Measurements from ENCODE around the gene MYO3B. TPM values are rescaled to one million over a fixed set of nuclear protein-coding genes. Genes with fewer than 3 reads are reported as not detected.

The MYO3B gene
- total RNA-seq, 2 donors from 2014 or later = 2.0 to 4.7 TPM

DNA sequence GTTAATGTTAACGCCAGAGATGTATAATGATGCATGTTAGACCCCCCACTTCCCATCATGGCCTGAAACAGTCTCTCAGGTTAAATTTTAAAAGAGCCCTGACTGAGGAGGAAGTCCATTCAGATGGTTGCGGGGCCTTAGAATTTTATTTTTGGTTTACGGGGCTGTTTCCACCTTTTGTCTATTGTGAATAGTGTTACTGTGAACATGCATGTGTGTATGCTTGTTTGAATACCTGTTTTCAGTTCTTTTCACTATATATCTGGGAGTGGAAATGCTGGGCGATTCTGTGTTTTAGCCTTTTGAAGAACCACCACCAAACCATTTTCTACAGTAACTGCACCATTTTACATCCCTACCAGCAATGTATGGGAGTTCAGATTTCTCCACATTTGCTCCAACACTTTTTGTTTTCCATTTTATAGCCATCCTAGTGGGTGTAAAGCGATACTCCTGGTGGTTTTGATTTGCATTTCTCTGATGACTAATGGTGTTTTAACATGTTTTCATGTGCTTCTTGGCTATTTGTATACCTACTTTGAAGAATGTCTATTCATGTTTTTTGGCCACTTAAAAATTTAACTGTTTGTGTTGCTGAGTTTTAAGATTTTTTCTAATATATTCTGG, 133.0 kb downstream of the MYO3B start:
- Histone ChIP-seq H3K36me3 (replicated peaks in 1 of 2; ENCODE audit: insufficient read depth in 1 of 2, low read depth in 2 of 2) (no peaks in the 10 kb centered on the region), H3K4me3 (no peak overlapping the region), H3K4me1 (peaks cover 8% of the 10 kb centered on the region), H3K9me3 (no peaks in the 10 kb centered on the region), H3K27ac (no peak overlapping the region), H3K27me3 (no peaks in the 10 kb centered on the region)
- ATAC-seq = no peak
- WGBS, 2 donors = 48 to 66% methylated on average over 5 of the region's 5 CpGs
- intact Hi-C loops (cut with DNase I) = no loop called here
- DNase-seq = no peak
- no peak for TF ChIP-seq POLR2A (IDR thresholded peaks at IDR 0.05)
- TF ChIP-seq, protein P1, sequence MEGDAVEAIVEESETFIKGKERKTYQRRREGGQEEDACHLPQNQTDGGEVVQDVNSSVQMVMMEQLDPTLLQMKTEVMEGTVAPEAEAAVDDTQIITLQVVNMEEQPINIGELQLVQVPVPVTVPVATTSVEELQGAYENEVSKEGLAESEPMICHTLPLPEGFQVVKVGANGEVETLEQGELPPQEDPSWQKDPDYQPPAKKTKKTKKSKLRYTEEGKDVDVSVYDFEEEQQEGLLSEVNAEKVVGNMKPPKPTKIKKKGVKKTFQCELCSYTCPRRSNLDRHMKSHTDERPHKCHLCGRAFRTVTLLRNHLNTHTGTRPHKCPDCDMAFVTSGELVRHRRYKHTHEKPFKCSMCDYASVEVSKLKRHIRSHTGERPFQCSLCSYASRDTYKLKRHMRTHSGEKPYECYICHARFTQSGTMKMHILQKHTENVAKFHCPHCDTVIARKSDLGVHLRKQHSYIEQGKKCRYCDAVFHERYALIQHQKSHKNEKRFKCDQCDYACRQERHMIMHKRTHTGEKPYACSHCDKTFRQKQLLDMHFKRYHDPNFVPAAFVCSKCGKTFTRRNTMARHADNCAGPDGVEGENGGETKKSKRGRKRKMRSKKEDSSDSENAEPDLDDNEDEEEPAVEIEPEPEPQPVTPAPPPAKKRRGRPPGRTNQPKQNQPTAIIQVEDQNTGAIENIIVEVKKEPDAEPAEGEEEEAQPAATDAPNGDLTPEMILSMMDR (IDR thresholded peaks at IDR 0.05) = no peak

DNA sequence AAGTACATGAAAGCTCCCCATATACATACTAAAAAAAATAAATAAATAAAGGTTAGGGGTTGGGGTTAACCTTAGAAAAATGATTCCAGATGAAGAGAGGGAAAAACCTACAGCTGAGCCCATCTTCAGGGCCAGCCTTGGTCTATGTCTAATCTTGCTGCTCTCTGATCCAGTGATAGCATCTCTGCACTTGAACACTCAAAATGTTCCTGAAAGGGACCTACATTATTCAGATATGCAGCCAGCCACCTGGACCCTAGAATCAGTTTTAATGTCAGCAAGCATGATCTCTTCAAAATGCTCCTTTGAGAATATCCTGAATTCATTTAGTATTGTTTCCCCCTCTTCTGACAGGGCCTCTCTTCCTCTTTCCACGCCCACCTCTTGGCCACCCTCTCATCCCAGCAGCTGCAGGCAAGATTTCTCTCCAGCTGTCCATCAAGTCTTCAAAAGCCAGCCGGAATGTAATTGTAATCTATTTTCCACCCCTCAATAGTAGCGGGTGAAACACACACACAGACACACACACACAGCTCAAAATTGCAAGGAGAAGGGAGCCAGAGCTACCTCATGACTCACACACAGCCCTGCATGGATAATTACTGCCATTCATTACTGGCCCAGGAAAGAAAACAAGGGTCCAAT, 135.5 kb downstream of the MYO3B start:
- no peak for DNase-seq
- no peak for TF ChIP-seq POLR2A (IDR thresholded peaks at IDR 0.05)
- TF ChIP-seq, protein P1 (IDR thresholded peaks at IDR 0.05) = no peak
- no peaks in the 10 kb centered on the region for H3K9me3 ChIP-seq
- H3K27me3 ChIP-seq = no peaks in the 10 kb centered on the region
- WGBS, 2 donors = 66 to 68% methylated on average over 3 of the region's 3 CpGs
- intact Hi-C loops (cut with DNase I) = no loop called here
- ATAC-seq = no peak
- no peak overlapping the region for H3K27ac ChIP-seq
- H3K4me3 ChIP-seq = no peak overlapping the region
- H3K36me3 ChIP-seq (replicated peaks in 1 of 2; ENCODE audit: insufficient read depth in 1 of 2, low read depth in 2 of 2) = no peaks in the 10 kb centered on the region
- H3K4me1 ChIP-seq = no peaks in the 10 kb centered on the region

DNA sequence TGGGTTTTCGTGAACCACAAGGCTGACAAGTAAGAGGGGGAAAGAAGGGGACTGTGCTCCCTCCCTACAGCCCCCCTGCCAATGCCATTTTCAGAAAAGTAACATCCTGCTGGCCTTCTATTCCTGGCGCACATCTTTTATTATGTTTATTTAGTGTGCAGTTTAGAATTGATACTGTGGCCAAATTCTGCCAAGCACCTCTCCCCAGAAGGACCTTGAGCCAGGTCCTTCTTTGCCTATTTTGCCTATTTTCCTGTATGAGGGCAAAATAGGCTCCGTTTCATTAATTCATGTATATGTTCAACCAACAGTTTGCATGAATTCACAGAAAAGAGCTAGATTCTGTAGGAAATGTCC, 136.0 kb downstream of the MYO3B start:
- 70% methylated on average over 3 of the region's 3 CpGs for WGBS, 2 donors
- no peak for TF ChIP-seq POLR2A (IDR thresholded peaks at IDR 0.05)
- TF ChIP-seq, protein P1 (IDR thresholded peaks at IDR 0.05) = no peak
- intact Hi-C loops (cut with DNase I) = no loop called here
- Histone ChIP-seq H3K4me1 (no peaks in the 10 kb centered on the region), H3K27me3 (no peaks in the 10 kb centered on the region), H3K9me3 (no peaks in the 10 kb centered on the region), H3K27ac (no peak overlapping the region), H3K36me3 (replicated peaks in 1 of 2; ENCODE audit: insufficient read depth in 1 of 2, low read depth in 2 of 2) (no peaks in the 10 kb centered on the region), H3K4me3 (no peak overlapping the region)
- ATAC-seq = no peak
- DNase-seq = no peak

DNA sequence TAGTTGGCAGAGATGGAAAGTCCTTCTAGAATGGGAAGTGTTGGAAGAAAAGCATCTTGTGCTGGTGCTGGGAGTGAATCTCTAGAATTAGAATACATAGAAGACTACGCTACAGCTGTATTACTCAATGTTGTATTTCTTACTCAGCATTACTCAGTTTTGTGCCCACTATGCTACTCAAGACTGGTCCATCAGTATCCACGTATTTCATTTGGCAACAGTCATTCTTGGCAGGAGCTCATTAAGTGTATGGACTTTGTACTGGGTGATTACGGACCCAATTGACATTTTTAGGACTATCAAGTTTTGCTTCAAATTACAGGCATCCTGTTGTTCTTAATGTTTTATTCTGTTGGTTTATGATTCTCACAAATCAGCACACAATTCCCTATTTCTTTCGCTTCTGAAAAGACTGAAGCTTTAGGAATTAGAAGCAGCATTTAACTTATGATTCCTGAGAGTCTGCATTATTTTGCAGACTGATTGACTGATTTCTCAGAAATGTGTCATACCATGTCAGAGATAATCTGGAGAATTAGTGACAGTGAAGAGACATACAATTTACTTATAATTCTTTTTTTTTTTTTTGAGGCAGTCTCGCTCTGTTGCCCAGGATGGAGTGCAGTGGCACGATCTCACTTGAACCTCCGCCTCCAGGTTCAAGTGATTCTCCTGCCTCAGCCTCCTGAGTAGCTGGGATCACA, 136.9 kb downstream of the MYO3B start:
- no peak for TF ChIP-seq POLR2A (IDR thresholded peaks at IDR 0.05)
- TF ChIP-seq, protein P1 (IDR thresholded peaks at IDR 0.05) = no peak
- H3K27me3 ChIP-seq = no peaks in the 10 kb centered on the region
- H3K36me3 ChIP-seq (replicated peaks in 1 of 2; ENCODE audit: insufficient read depth in 1 of 2, low read depth in 2 of 2) = no peaks in the 10 kb centered on the region
- no peaks in the 10 kb centered on the region for H3K4me1 ChIP-seq
- no peak overlapping the region for H3K27ac ChIP-seq
- WGBS, 2 donors = 69 to 70% methylated on average over 7 of the region's 7 CpGs
- DNase-seq (peak in 1 of 4 donors; percentile 10), ATAC-seq (no peak)
- H3K4me3 ChIP-seq = no peak overlapping the region
- H3K9me3 ChIP-seq = no peaks in the 10 kb centered on the region
- intact Hi-C loops (cut with DNase I) = no loop called here

All from body of pancreas (tissue), 4 donors.